Measurements from ENCODE around the gene GSTT4. TPM values are rescaled to one million over a fixed set of nuclear protein-coding genes. Genes with fewer than 3 reads are reported as not detected.
"Not testable (repeated sequence)": the region's sequence is repeated elsewhere in the genome, so short reads cannot be mapped to it uniquely, and the experiment has no call there.

GSTT4 gene
- polyA plus RNA-seq, 1 donor: not detected

GRCh38 chr22:24024354-24024753, 19.1 kb upstream of the GSTT4 start:
- no peak for DNase-seq (ENCODE audit: low read depth)

- DNase-seq (ENCODE audit: low read depth): no peak
Measured at GRCh38 chr22:24023204-24023789, 18.0 kb upstream of the GSTT4 start.

- DNase-seq (ENCODE audit: low read depth): no peak
Measured at GRCh38 chr22:24021304-24021703, 16.1 kb upstream of the GSTT4 start.

- no peak for DNase-seq (ENCODE audit: low read depth)
Measured at GRCh38 chr22:24016156-24016555, 10.9 kb upstream of the GSTT4 start.

GRCh38 chr22:24011735-24012068, 6.4 kb upstream of the GSTT4 start:
- DNase-seq (ENCODE audit: low read depth): no peak

- no peak for DNase-seq (ENCODE audit: low read depth)
Measured at GRCh38 chr22:24010018-24010391, 4.8 kb upstream of the GSTT4 start.

- no peak for DNase-seq (ENCODE audit: low read depth)
Measured at GRCh38 chr22:24009227-24010017, 4.2 kb upstream of the GSTT4 start.

GRCh38 chr22:24008381-24009226, 3.4 kb upstream of the GSTT4 start:
- no peak for DNase-seq (ENCODE audit: low read depth)

- DNase-seq (ENCODE audit: low read depth): no peak
Measured at GRCh38 chr22:24008022-24008283, 2.7 kb upstream of the GSTT4 start.

- no peak for DNase-seq (ENCODE audit: low read depth)
Measured at GRCh38 chr22:24007253-24008021, 2.2 kb upstream of the GSTT4 start.

- no peak for DNase-seq (ENCODE audit: low read depth)
Measured at GRCh38 chr22:24006914-24007214, 1.6 kb upstream of the GSTT4 start.

GRCh38 chr22:24006207-24006913, 1.1 kb upstream of the GSTT4 start:
- no peak for DNase-seq (ENCODE audit: low read depth)

- DNase-seq (ENCODE audit: low read depth): no peak
Measured at GRCh38 chr22:24003887-24004286, 1.4 kb downstream of the GSTT4 start.

- no peak for DNase-seq (ENCODE audit: low read depth)
Measured at GRCh38 chr22:24002851-24003250, 2.4 kb downstream of the GSTT4 start.

GRCh38 chr22:24002272-24002671, 3.0 kb downstream of the GSTT4 start:
- no peak for DNase-seq (ENCODE audit: low read depth)

- no peak for DNase-seq (ENCODE audit: low read depth)
Measured at GRCh38 chr22:24001314-24001713, 3.9 kb downstream of the GSTT4 start.

GRCh38 chr22:23999779-24000178, 5.5 kb downstream of the GSTT4 start:
- DNase-seq (ENCODE audit: low read depth): not testable (repeated sequence)

- no peak for DNase-seq (ENCODE audit: low read depth)
Measured at GRCh38 chr22:23997092-23997491, 8.2 kb downstream of the GSTT4 start.

- DNase-seq (ENCODE audit: low read depth): not testable (repeated sequence)
Measured at GRCh38 chr22:23993581-23994177, 11.6 kb downstream of the GSTT4 start.

GRCh38 chr22:23993080-23993479, 12.2 kb downstream of the GSTT4 start:
- DNase-seq (ENCODE audit: low read depth): not testable (repeated sequence)

- DNase-seq (ENCODE audit: low read depth): not testable (repeated sequence)
Measured at GRCh38 chr22:23989583-23990244, 15.5 kb downstream of the GSTT4 start.
